GM20431 (cell line): Measurements from ENCODE around the gene MYB.

ENCODE experiments used
- in situ Hi-C: fragments of 300-500 bp; cut with MseI, MboI; formaldehyde crosslinking; loops from one replicate; pipeline ENCODE4 v1.15.0; 2020; ENCODE audit warnings: low sequenced_read_pairs; ENCODE audit not compliant: unreplicated experiment

MYB gene

GRCh38 chr6:135212935-135213334 lies 31.8 kb downstream of the MYB start:
- in situ Hi-C loops, result no loop called here

GRCh38 chr6:135213616-135214015 lies 32.5 kb downstream of the MYB start:
- in situ Hi-C loops, result no loop called here

- in situ Hi-C loops, result no loop called here
These were observed 34.1 kb downstream of the MYB start for GRCh38 chr6:135215160-135215559.

- in situ Hi-C loops, result no loop called here
These were observed 34.5 kb downstream of the MYB start for GRCh38 chr6:135215563-135215962.

- in situ Hi-C loops, result no loop called here
These were observed 36.6 kb downstream of the MYB start for GRCh38 chr6:135217663-135218062.

- in situ Hi-C loops, result no loop called here
These were observed 38.2 kb downstream of the MYB start for GRCh38 chr6:135219346-135219745.

- in situ Hi-C loops, result no loop called here
These were observed 39.9 kb downstream of the MYB start for GRCh38 chr6:135221042-135221441.

- in situ Hi-C loops, result no loop called here
These were observed 40.4 kb downstream of the MYB start for GRCh38 chr6:135221505-135221904.

GRCh38 chr6:135222623-135223022 lies 41.5 kb downstream of the MYB start:
- in situ Hi-C loops, result no loop called here

GRCh38 chr6:135224037-135224647 lies 43.0 kb downstream of the MYB start:
- in situ Hi-C loops, result no loop called here

GRCh38 chr6:135225911-135226310 lies 44.8 kb downstream of the MYB start:
- in situ Hi-C loops, result no loop called here

- in situ Hi-C loops, result no loop called here
These were observed 45.4 kb downstream of the MYB start for GRCh38 chr6:135226537-135226936.

GRCh38 chr6:135227349-135227748 lies 46.2 kb downstream of the MYB start:
- in situ Hi-C loops, result no loop called here

- in situ Hi-C loops, result no loop called here
These were observed 46.6 kb downstream of the MYB start for GRCh38 chr6:135227758-135228157.

- in situ Hi-C loops, result no loop called here
These were observed 47.4 kb downstream of the MYB start for GRCh38 chr6:135228486-135228885.

- in situ Hi-C loops, result no loop called here
These were observed 48.9 kb downstream of the MYB start for GRCh38 chr6:135229996-135230395.

- in situ Hi-C loops, result no loop called here
These were observed 49.8 kb downstream of the MYB start for GRCh38 chr6:135230711-135231468.

- in situ Hi-C loops, result no loop called here
These were observed 50.3 kb downstream of the MYB start for GRCh38 chr6:135231469-135231844.

GRCh38 chr6:135233686-135234491 lies 52.8 kb downstream of the MYB start:
- in situ Hi-C loops, result no loop called here

GRCh38 chr6:135234492-135234780 lies 53.3 kb downstream of the MYB start:
- in situ Hi-C loops, result no loop called here

- in situ Hi-C loops, result no loop called here
These were observed 54.6 kb downstream of the MYB start for GRCh38 chr6:135235716-135236115.
